Astrocyte of the cerebellum (primary cell): ENCODE data around the gene TMEM132C.

ENCODE experiments used
- DNase-seq: peaks from one replicate; pipeline ENCODE4 v3.0.0-alpha.2; 2011; ENCODE audit warnings: low read depth
- H3K4me3 ChIP-seq: 2 replicates; pipeline ENCODE4 v1.5.1; 2011; ENCODE audit warnings: mild to moderate bottlenecking, low read depth, low read length, moderate library complexity
- in situ Hi-C: cut with HindIII; loops from 2 replicates; pipeline ENCODE4 v1.10.0; 2017; ENCODE audit warnings: low sequenced_read_pairs
- TF ChIP-seq, protein P1 (sequence below): IDR thresholded peaks from 2 replicates; pipeline ENCODE4 v1.5.1; 2012; ENCODE audit warnings: low read length, low read depth, moderate library complexity, mild to moderate bottlenecking; ENCODE audit errors: missing control alignments

The TMEM132C gene

DNA sequence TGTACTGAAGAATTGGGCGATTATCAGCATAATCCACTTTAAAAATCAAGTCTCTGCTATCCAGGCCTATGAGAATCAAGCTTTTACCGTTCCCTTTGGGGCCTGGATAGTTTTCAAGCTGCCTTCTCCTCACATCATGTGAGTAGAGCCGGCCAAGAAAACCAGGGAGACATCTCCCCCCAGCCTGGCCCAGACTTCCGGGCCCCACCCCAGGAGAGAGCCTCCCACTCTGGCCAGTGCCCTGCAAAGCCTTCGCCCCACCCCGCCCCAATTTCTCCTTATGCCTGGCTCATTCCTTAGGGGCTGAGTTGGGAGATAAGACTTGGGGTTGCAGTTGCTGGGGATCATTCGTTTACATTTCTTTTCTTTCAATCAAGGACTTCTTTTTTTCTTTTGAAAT, 1.4 kb upstream of the TMEM132C start:
- H3K4me3 ChIP-seq = no peak overlapping the region
- no peak for DNase-seq
- in situ Hi-C loops = no loop called here
- TF ChIP-seq, protein P1, sequence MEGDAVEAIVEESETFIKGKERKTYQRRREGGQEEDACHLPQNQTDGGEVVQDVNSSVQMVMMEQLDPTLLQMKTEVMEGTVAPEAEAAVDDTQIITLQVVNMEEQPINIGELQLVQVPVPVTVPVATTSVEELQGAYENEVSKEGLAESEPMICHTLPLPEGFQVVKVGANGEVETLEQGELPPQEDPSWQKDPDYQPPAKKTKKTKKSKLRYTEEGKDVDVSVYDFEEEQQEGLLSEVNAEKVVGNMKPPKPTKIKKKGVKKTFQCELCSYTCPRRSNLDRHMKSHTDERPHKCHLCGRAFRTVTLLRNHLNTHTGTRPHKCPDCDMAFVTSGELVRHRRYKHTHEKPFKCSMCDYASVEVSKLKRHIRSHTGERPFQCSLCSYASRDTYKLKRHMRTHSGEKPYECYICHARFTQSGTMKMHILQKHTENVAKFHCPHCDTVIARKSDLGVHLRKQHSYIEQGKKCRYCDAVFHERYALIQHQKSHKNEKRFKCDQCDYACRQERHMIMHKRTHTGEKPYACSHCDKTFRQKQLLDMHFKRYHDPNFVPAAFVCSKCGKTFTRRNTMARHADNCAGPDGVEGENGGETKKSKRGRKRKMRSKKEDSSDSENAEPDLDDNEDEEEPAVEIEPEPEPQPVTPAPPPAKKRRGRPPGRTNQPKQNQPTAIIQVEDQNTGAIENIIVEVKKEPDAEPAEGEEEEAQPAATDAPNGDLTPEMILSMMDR = no peak

DNA sequence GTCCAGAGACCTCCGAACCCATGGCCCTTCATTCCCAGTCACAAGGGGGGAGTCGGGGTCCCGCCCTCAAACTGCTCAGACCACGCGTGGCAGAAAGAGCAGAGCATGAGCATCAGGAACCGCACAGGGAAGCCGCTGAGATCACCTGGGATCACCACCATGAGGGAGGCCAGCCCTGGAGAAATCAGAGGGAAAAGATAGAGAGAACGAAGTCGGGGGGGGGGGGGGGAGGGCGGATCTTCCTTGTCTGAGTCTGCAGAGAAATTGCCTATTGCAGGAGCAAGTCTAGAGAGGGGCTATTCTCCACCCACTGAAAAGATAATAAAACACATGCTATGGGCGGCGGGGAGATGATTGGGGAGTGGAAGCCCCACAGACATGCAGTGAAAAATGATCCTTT, 884 bp upstream of the TMEM132C start:
- TF ChIP-seq, protein P1 = no peak
- no peak for DNase-seq
- H3K4me3 ChIP-seq = no peak overlapping the region
- in situ Hi-C loops = no loop called here

DNA sequence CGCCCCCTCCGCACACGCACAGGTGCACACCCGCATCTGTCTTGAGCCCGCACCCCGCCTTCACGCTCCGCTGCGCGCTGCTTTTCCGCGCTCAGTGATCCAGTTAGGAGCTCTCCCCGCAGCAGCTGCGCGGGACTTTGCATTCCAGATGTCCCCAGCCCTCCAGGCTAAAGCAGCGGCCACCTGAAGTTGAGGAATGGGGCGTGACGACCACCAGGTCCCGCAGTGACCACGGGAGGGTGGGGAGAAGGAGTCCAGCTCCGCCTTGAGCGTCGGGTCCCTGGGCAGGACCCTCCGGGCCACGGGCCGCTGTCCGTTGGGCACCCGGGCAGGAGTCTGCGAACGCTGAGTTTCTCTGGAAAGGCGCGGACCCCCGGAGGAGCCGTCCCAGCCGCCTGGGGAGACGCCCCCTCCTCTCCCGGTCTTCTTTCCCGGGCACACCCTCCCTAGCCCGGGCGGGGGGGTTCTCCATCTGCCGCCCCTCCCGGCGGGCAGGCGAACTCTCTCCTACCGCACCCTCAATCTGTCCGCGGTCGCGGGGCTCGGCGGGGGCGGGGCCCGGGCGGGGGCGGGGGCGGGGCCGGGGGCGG, 334 bp upstream of the TMEM132C start:
- TF ChIP-seq, protein P1 = no peak
- no peak overlapping the region for H3K4me3 ChIP-seq
- no peak for DNase-seq
- in situ Hi-C loops = no loop called here

DNA sequence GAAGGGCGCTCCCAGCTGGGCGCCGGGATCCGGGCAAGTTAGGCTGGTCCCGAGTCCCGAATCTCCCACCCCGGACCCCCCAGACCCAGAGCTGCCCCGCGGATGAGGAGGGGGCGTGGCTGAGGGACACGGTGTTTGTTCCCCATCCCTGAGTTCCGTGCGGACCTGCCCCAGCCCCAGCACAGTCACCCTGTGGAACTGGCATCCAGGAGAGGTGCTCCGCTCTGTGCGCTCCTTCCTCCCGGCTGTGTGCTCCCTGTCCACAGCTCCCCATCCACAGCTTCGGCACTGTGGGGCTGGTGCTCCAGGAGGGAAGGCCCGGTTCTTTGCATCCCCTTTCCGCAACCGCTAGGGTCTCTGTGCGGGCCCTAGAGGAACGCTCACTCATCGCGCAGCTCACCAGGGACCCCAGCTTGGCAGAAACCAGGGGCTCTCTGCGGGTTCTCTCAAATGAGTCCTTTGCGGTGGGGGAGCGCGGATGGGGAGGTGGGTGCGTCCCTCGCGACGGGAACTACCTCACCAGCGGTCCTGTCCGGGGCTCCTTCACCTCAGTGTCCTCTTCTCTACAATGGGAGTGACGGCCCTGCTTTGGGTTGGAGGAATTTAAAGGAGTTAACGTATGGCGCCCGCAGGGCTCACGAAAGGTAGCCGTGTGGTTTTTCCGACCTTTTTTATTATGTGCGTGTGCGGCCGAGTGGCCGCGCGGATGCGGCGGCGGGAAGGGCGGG, 845 bp downstream of the TMEM132C start:
- no peak for DNase-seq
- in situ Hi-C loops = no loop called here
- TF ChIP-seq, protein P1 = no peak
- no peak overlapping the region for H3K4me3 ChIP-seq

DNA sequence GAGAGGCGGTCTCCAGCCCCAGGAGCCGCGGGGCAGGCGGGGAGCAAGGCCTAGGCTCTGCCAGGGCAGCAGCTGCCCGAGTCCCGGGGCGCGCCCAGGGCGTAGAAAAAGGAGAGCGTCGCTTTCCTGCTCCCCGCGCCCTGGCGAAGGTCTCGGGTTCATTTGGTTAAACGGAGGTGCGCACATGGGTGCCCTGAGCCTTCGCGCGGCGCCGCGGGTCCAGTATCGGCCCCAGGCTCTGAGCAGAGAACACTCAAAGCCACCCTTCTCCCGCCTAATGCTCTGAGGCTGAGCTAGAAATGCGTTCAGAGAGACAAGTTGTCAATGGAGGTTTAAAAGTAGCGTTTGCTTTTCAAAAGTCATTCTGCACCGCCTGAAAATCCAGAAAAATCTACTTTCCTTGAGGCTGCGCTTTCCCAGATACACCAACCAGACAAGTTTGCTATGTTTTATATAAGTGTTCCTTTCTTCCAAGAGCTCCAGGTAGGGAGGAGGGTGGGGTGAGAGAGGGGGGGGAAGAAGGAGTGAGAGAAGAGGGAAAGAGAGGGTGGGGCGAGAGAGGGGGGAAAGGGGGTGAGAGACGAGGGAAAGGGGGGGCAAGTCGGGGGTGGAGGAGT, 1.5 kb downstream of the TMEM132C start:
- in situ Hi-C loops = no loop called here
- TF ChIP-seq, protein P1 = no peak
- DNase-seq = no peak
- no peak overlapping the region for H3K4me3 ChIP-seq

DNA sequence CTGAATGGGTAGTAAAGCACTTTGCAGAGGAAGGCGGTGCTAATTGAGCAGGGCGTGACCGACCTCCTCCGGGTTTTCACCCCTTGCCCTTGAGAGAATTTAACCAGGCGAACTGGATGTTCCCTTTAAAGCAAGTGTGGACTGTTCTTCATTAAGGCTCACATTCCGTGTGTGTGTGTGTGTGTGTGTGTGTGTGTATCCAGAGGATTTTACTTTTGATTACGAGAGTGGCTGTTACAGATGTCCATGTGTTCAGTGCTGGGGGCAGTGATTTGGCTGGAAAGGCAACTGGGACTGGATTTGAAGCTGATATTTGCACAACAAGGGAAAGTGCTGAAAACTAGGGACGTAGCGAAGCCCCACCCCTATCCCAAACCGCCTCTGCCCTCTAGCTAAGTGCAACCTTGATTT, 2.2 kb downstream of the TMEM132C start:
- TF ChIP-seq, protein P1 = no peak
- DNase-seq = no peak
- no peak overlapping the region for H3K4me3 ChIP-seq
- in situ Hi-C loops = no loop called here
